ENCODE measurements around the gene HAUS7. TPM values are rescaled to one million over a fixed set of nuclear protein-coding genes. Genes with fewer than 3 reads are reported as not detected.

HAUS7 gene
- total RNA-seq, 1 experiment from 2014 or later: 29.3 TPM

DNA sequence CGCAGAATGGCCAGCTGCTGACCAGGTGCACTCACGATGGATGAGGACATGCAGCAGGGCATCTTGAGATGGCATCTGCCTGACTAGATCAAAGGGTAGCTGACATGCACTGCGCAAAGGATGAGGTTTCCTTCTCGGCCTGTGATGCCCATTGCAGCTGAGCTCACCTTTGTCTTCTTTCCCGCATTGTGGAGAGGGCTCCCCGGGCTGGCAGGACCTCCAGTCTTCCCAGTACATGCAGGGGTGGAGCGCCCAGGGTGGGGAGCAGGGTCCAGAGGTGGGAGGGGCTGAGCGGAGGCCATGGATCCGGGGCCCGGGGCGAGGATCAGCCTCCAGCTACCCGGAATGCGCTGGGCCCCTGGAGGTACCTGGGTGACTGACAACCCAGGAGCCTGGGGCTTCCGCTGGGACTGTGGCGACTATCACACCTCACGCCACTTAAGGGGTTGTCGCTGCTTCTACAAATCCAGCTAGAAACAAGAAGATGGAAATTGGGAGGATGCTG is 36.5 kb downstream of the HAUS7 start:
- intact Hi-C loops (cut with micrococcal nuclease; ENCODE audit: unreplicated experiment): no loop called here
- no peak overlapping the region for H3K4me3 ChIP-seq
- H3K9me2 ChIP-seq (ENCODE audit: insufficient read depth): no peaks in the 10 kb centered on the region
- TF ChIP-seq, protein P1, sequence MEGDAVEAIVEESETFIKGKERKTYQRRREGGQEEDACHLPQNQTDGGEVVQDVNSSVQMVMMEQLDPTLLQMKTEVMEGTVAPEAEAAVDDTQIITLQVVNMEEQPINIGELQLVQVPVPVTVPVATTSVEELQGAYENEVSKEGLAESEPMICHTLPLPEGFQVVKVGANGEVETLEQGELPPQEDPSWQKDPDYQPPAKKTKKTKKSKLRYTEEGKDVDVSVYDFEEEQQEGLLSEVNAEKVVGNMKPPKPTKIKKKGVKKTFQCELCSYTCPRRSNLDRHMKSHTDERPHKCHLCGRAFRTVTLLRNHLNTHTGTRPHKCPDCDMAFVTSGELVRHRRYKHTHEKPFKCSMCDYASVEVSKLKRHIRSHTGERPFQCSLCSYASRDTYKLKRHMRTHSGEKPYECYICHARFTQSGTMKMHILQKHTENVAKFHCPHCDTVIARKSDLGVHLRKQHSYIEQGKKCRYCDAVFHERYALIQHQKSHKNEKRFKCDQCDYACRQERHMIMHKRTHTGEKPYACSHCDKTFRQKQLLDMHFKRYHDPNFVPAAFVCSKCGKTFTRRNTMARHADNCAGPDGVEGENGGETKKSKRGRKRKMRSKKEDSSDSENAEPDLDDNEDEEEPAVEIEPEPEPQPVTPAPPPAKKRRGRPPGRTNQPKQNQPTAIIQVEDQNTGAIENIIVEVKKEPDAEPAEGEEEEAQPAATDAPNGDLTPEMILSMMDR (conservative IDR thresholded peaks at IDR 0.05): no peak
- TF ChIP-seq EZH2 (IDR thresholded peaks at IDR 0.05; ENCODE audit: low read depth): no peak
- H2AFZ ChIP-seq: no peak overlapping the region
- no peak overlapping the region for H3K4me2 ChIP-seq
- H3K36me3 ChIP-seq (ENCODE audit: low read depth): no peaks in the 10 kb centered on the region
- BruUV-seq (replicated peaks): no TSS peak
- no peaks in the 10 kb centered on the region for H3K9me3 ChIP-seq (ENCODE audit: insufficient read depth, low read depth)
- H4K20me1 ChIP-seq (ENCODE audit: insufficient read depth): no peaks in the 10 kb centered on the region
- no peaks in the 10 kb centered on the region for H3F3A ChIP-seq (ENCODE audit: insufficient read depth, low read depth)
- CTCF ChIA-PET: no interaction called here
- DNase-seq: no peak
- peaks cover 58% of the 10 kb centered on the region for H3K27me3 ChIP-seq (ENCODE audit: insufficient read depth, low read depth)
- H3K4me1 ChIP-seq (replicated peaks; ENCODE audit: insufficient read depth): no peaks in the 10 kb centered on the region
- no peaks in the 10 kb centered on the region for H3K79me2 ChIP-seq (ENCODE audit: low read depth)
- H3K27ac ChIP-seq: no peak overlapping the region
- POLR2A ChIA-PET (ENCODE audit: unreplicated experiment): no interaction called here

DNA sequence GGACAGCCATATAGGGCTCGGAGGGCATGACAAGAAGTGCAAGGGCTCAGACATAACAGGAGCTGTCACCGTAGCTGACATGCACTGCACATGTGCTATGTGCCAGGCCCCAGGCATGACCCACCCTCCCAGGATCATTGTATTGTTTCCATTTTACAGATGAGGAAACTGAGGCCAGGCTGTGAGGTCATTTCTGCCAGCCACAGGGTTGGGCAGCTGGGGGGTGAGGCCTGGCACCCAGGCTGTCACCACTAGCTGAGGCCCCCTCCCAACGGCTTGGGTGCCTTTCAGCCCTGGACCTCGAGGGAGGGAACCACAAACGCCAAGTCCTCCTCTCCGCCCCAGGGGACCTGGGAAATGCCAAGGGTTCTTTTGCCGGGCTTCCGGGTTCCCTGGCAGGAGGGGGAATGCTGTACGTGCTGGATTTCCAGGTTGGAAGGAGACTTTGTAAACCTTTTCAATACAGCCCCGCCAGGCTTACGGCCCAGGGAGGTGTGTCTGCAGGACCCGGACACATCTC is 37.2 kb downstream of the HAUS7 start:
- no peak for TF ChIP-seq EZH2 (IDR thresholded peaks at IDR 0.05; ENCODE audit: low read depth)
- TF ChIP-seq, protein P1 (conservative IDR thresholded peaks at IDR 0.05): no peak
- POLR2A ChIA-PET (ENCODE audit: unreplicated experiment): no interaction called here
- intact Hi-C loops (cut with micrococcal nuclease; ENCODE audit: unreplicated experiment): no loop called here

DNA sequence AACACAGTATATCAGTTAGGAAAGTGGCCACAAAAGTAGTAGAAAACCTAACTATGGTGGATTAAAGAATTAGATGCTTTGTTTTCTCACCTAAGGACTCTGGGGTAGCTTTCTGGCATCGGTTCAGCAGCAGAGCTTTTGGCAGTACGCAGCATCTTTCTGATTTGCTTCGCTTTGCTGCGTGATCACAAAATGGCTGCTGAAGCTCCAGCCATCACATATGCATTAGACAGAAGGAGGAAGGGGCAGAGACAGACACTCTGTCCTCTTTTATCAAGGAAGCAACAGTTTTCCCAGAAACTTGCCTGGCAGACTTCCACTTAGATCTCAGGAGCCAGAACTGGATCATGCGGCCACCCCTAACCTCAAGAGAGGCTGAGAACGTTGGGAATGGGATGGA is 39.6 kb downstream of the HAUS7 start:
- ChIA-PET POLR2A (ENCODE audit: unreplicated experiment) (no interaction called here), CTCF (no interaction called here)
- no peak overlapping the region for H3K27ac ChIP-seq
- peaks cover 77% of the 10 kb centered on the region for H3K27me3 ChIP-seq (ENCODE audit: insufficient read depth, low read depth)
- H3K79me2 ChIP-seq (ENCODE audit: low read depth): no peaks in the 10 kb centered on the region
- no peaks in the 10 kb centered on the region for H4K20me1 ChIP-seq (ENCODE audit: insufficient read depth)
- no peak overlapping the region for H3K4me2 ChIP-seq
- no peaks in the 10 kb centered on the region for H3K4me1 ChIP-seq (replicated peaks; ENCODE audit: insufficient read depth)
- DNase-seq: no peak
- no peaks in the 10 kb centered on the region for H3K9me3 ChIP-seq (ENCODE audit: insufficient read depth, low read depth)
- no peaks in the 10 kb centered on the region for H3K36me3 ChIP-seq (ENCODE audit: low read depth)
- no peak overlapping the region for H2AFZ ChIP-seq
- intact Hi-C loops (cut with micrococcal nuclease; ENCODE audit: unreplicated experiment): no loop called here
- no peaks in the 10 kb centered on the region for H3F3A ChIP-seq (ENCODE audit: insufficient read depth, low read depth)
- no peaks in the 10 kb centered on the region for H3K9me2 ChIP-seq (ENCODE audit: insufficient read depth)
- no peak overlapping the region for H3K4me3 ChIP-seq
- TF ChIP-seq, protein P1 (conservative IDR thresholded peaks at IDR 0.05): no peak
- TF ChIP-seq EZH2 (IDR thresholded peaks at IDR 0.05; ENCODE audit: low read depth): no peak
- no TSS peak for BruUV-seq (replicated peaks)

More for the DNA sequence above, 37.2 kb downstream of the HAUS7 start:
- Histone ChIP-seq H3K27me3 (ENCODE audit: insufficient read depth, low read depth) (peaks cover 58% of the 10 kb centered on the region), H3K4me1 (replicated peaks; ENCODE audit: insufficient read depth) (no peaks in the 10 kb centered on the region), H3K4me2 (no peak overlapping the region), H3K4me3 (no peak overlapping the region), H3K9me3 (ENCODE audit: insufficient read depth, low read depth) (no peaks in the 10 kb centered on the region), H3F3A (ENCODE audit: insufficient read depth, low read depth) (no peaks in the 10 kb centered on the region), H3K27ac (no peak overlapping the region), H3K9me2 (ENCODE audit: insufficient read depth) (no peaks in the 10 kb centered on the region), H3K79me2 (ENCODE audit: low read depth) (no peaks in the 10 kb centered on the region), H4K20me1 (ENCODE audit: insufficient read depth) (no peaks in the 10 kb centered on the region), H3K36me3 (ENCODE audit: low read depth) (no peaks in the 10 kb centered on the region), H2AFZ (no peak overlapping the region)
- DNase-seq: no peak
- CTCF ChIA-PET: no interaction called here
- no TSS peak for BruUV-seq (replicated peaks)
